Measurements from ENCODE around the gene C12orf57. TPM values are rescaled to one million over a fixed set of nuclear protein-coding genes. Genes with fewer than 3 reads are reported as not detected.

C12orf57 gene
- total and polyA plus RNA-seq, 9 of the 15 experiments (the other 6 are each of a cell fraction or from before 2014, with no cell fraction given) = 26.7 to 191 (median 107) TPM

DNA sequence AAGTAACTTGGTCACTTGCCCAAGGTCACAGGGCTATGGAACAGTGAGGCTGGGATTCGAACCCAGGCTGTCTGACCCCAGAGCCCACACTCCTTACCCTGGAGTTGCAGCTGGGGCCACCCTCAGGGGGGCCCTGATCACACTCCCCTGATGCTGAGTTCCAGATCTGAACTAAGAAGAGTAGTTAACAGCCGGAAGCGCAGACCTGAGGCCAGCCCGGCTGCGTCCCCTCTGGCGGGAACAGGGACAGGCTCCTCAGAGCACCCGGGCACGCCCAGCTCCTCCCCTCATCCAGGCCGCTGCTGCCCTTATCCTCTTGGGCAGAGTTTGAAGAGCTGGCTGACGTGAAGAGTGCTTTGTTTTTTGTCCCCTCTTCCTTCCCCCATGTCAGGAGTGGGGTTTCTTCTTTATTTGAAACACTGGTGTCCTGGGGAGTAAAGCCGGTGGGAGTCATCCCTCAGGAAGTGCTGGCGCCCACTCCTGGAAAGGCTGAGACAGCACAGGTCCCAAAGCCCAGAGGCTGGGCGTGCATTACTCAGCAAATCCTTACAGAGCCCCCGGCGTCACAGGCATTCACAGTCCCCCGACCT, 18.0 kb downstream of the C12orf57 start (continued):
- TF ChIP-seq, protein P1, sequence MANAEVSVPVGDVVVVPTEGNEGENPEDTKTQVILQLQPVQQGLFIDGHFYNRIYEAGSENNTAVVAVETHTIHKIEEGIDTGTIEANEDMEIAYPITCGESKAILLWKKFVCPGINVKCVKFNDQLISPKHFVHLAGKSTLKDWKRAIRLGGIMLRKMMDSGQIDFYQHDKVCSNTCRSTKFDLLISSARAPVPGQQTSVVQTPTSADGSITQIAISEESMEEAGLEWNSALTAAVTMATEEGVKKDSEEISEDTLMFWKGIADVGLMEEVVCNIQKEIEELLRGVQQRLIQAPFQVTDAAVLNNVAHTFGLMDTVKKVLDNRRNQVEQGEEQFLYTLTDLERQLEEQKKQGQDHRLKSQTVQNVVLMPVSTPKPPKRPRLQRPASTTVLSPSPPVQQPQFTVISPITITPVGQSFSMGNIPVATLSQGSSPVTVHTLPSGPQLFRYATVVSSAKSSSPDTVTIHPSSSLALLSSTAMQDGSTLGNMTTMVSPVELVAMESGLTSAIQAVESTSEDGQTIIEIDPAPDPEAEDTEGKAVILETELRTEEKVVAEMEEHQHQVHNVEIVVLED (CRISPR knock-in tag; IDR thresholded peaks at IDR 0.05) = no peak
- TF ChIP-seq, protein P2, sequence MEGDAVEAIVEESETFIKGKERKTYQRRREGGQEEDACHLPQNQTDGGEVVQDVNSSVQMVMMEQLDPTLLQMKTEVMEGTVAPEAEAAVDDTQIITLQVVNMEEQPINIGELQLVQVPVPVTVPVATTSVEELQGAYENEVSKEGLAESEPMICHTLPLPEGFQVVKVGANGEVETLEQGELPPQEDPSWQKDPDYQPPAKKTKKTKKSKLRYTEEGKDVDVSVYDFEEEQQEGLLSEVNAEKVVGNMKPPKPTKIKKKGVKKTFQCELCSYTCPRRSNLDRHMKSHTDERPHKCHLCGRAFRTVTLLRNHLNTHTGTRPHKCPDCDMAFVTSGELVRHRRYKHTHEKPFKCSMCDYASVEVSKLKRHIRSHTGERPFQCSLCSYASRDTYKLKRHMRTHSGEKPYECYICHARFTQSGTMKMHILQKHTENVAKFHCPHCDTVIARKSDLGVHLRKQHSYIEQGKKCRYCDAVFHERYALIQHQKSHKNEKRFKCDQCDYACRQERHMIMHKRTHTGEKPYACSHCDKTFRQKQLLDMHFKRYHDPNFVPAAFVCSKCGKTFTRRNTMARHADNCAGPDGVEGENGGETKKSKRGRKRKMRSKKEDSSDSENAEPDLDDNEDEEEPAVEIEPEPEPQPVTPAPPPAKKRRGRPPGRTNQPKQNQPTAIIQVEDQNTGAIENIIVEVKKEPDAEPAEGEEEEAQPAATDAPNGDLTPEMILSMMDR (IDR thresholded peaks at IDR 0.05 in 2 of 3, conservative IDR thresholded peaks at IDR 0.05 in 1 of 3; ENCODE audit: insufficient read depth in 2 of 3, low read depth in 1 of 3, low read length in 3 of 3) = peak; percentile 61 to 89 (median 68)
- TF ChIP-seq, protein P3, sequence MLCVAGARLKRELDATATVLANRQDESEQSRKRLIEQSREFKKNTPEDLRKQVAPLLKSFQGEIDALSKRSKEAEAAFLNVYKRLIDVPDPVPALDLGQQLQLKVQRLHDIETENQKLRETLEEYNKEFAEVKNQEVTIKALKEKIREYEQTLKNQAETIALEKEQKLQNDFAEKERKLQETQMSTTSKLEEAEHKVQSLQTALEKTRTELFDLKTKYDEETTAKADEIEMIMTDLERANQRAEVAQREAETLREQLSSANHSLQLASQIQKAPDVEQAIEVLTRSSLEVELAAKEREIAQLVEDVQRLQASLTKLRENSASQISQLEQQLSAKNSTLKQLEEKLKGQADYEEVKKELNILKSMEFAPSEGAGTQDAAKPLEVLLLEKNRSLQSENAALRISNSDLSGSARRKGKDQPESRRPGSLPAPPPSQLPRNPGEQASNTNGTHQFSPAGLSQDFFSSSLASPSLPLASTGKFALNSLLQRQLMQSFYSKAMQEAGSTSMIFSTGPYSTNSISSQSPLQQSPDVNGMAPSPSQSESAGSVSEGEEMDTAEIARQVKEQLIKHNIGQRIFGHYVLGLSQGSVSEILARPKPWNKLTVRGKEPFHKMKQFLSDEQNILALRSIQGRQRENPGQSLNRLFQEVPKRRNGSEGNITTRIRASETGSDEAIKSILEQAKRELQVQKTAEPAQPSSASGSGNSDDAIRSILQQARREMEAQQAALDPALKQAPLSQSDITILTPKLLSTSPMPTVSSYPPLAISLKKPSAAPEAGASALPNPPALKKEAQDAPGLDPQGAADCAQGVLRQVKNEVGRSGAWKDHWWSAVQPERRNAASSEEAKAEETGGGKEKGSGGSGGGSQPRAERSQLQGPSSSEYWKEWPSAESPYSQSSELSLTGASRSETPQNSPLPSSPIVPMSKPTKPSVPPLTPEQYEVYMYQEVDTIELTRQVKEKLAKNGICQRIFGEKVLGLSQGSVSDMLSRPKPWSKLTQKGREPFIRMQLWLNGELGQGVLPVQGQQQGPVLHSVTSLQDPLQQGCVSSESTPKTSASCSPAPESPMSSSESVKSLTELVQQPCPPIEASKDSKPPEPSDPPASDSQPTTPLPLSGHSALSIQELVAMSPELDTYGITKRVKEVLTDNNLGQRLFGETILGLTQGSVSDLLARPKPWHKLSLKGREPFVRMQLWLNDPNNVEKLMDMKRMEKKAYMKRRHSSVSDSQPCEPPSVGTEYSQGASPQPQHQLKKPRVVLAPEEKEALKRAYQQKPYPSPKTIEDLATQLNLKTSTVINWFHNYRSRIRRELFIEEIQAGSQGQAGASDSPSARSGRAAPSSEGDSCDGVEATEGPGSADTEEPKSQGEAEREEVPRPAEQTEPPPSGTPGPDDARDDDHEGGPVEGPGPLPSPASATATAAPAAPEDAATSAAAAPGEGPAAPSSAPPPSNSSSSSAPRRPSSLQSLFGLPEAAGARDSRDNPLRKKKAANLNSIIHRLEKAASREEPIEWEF (CRISPR knock-in tag; IDR thresholded peaks at IDR 0.05) = no peak
- TF ChIP-seq NCOA6 (IDR thresholded peaks at IDR 0.05) (no peak), PHB (CRISPR knock-in tag; IDR thresholded peaks at IDR 0.05) (no peak), MECOM (CRISPR knock-in tag; IDR thresholded peaks at IDR 0.05) (no peak), THRAP3 (IDR thresholded peaks at IDR 0.05; ENCODE audit: borderline replicate concordance) (no peak), JUNB (CRISPR knock-in tag; conservative IDR thresholded peaks at IDR 0.05) (no peak), SRSF7 (optimal IDR thresholded peaks at IDR 0.05; ENCODE audit: low read depth, low read length) (no peak), NCOR1 (IDR thresholded peaks at IDR 0.05) (no peak), RBM17 (IDR thresholded peaks at IDR 0.05; ENCODE audit: borderline replicate concordance, low read depth, low read length) (no peak), PYGO2 (tag; IDR thresholded peaks at IDR 0.05) (no peak), CBFA2T2 (conservative IDR thresholded peaks at IDR 0.05) (no peak), MAFK (IDR thresholded peaks at IDR 0.05; ENCODE audit: low read length) (peak; percentile 82), SUPT5H (IDR thresholded peaks at IDR 0.05) (peak; percentile 61), ZNF23 (CRISPR knock-in tag; IDR thresholded peaks at IDR 0.05) (no peak), HCFC1 (IDR thresholded peaks at IDR 0.05; ENCODE audit: low read depth, low read length) (no peak; the same call in none of the 2 replicates), ZNF785 (CRISPR knock-in tag; IDR thresholded peaks at IDR 0.05) (no peak), HNRNPK (IDR thresholded peaks at IDR 0.05; ENCODE audit: low read depth, low read length, poor library complexity, severe bottlenecking) (no peak), SMARCC2 (IDR thresholded peaks at IDR 0.05; ENCODE audit: low read depth) (peak; percentile 37; the same call in 1 of the 2 replicates)
- TF ChIP-seq, protein P4, sequence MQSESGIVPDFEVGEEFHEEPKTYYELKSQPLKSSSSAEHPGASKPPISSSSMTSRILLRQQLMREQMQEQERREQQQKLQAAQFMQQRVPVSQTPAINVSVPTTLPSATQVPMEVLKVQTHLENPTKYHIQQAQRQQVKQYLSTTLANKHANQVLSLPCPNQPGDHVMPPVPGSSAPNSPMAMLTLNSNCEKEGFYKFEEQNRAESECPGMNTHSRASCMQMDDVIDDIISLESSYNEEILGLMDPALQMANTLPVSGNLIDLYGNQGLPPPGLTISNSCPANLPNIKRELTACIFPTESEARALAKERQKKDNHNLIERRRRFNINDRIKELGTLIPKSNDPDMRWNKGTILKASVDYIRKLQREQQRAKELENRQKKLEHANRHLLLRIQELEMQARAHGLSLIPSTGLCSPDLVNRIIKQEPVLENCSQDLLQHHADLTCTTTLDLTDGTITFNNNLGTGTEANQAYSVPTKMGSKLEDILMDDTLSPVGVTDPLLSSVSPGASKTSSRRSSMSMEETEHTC (IDR thresholded peaks at IDR 0.05) = no peak
